ENCODE measurements around the gene IL36B.
"Not testable (repeated sequence)": the region's sequence is repeated elsewhere in the genome, so short reads cannot be mapped to it uniquely, and the experiment has no call there.

The IL36B gene

DNA sequence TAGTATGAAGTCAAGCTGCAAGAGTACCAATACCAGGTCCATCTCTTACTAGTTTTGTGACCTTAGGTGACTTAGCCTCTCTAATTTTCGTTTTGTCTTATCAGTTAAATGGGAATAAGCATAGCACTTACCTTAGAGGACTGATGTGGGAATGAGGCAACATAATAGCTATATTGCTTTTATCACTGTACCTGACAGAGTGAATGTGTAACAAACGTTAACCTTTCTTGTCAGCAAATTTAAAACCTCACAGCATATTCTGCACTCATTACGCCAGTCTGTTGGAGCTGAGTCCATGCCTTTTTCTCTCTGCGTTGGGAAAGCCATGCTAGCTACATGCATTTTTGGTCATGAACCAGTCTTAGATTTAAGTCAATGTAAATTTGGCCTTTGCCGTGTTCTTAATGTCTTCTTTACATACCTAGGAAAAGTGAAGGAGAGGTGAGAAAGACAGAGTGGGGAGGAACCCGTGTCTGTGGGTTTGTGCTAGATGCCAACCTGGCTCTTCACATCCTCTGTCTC, at the start of gene IL36B:
Gene IL36B, minus strand, starts transcription at position 472 of the 522 bp plus-strand sequence.
- no peak for DNase-seq

DNA sequence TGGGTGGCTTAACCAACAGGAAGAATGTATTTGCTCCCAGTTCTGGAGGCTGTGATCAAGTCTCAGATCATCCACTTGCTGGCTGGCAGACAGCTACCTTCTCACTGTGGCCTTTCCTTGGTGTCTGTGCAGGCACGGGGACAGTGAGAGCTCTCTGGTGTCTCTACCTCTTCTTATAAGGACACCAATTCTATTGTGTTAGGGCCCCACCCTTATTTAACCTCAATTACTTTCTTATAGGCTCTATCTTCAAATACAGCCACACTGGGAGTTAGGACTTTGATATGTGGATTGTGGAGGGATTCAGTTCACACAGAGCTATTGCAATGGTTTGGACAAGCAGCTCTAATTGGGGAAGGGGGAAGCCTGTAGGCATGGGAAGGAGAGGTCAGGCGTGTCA, 49.5 kb upstream of the IL36B start:
- DNase-seq, result no peak

DNA sequence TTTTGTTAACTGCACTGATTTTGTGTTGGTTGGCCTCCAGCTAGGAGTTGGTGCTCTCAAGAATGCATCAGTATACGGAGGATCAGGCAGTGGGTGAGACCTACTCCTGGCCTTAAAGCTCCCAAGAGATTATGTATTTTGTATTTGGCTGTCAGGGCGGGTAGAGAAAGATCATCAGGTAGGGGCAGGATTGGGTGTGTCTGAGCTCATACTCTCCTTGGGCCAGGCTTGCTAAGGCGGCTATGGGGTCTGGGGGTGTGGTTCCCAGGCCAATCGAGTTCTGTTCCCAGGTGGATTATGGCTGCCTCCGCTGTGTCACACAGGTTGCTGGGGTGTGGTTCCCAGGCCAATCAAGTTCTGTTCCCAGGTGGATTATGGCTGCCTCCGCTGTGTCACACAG, 45.9 kb upstream of the IL36B start:
- no peak for DNase-seq

DNA sequence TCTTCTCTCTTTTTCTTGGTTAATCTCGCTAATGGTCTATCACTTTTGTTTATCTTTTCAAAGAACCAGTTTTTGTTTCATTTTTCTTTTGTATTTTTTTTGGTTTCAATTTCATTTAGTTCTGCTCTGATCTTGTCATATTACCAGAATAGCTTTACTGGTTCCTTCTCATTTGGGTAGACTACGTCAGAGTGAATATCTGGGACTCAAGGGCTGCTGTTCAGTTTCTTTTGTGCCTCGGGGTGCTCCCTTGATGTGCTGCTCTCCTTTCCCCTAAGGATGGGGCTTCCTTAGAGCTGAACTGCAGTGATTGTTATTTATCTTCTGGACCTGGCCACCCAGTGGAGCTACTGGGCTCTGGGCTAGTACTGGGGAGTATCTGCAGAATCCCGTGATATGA, 45.4 kb upstream of the IL36B start:
- DNase-seq, result peak; percentile 38

DNA sequence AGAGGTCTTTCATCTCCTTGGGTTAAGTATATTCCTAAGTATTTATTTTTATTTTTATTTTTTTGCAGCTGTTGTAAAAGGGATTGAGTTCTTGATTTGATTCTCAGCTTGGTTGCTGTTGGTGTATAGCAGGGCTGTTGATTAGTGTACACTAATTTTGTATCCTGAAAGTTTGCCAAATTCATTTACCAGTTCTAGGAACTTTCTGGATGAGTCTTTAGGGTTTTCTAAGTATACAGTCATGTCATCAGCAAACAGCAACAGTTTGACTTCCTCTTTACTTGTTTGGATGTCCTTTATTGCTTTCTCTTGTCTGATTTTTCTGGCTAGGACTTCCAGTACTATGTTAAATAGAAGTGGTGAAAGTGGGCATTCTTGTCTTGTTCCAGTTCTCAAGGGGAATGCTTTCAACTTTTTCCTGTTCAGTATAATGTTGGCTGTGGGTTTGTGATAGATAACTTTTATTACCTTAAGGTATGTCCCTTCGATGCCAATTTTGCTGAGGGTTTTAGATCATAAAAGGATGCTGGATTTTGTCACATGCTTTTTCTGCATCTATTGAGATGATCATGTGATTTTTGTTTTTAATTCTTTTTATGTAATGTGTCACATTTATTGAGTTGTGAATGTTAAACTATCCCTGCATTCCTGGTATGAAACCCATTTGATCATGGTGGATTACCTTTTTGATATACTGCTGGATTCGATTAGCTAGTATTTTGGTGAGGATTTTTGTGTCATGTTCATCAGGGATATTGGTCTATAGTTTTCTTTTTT, 44.4 kb upstream of the IL36B start:
- DNase-seq, result not testable (repeated sequence)

DNA sequence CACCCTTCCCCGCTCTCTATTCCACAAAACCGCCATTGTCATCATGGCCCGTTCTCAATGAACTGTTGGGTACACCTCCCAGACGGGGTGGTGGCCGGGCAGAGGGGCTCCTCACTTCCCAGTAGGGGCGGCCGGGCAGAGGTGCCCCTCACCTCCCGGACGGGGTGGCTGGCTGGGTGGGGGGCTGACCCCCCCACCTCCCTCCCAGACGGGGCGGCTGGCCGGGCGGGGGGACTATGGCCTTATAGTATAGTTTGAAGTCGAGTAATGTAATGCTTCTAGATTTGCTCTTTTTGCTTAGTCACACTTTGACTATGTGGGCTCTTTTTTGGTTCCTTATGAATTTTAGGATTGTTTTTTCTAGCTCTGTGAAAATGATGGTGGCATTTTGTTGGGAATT, 43.6 kb upstream of the IL36B start:
- DNase-seq, result not testable (repeated sequence)

DNA sequence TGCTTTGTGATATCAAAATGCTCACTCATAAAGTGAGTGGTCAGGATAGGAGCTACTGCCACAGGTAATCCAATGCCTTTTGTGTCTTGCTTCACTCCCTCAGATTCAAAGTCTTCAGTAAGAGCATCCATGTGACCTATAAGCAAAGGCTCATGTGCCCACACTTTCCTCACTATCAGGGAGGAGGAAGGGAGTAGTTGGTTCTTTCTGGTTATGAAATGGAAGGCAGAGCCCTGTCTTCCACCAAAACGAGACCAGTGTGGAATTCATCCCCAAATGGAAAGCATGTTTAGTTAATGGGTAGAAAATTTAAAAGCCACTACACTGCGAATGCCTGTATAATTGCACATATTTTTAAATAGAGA, 40.9 kb upstream of the IL36B start:
- no peak for DNase-seq

DNA sequence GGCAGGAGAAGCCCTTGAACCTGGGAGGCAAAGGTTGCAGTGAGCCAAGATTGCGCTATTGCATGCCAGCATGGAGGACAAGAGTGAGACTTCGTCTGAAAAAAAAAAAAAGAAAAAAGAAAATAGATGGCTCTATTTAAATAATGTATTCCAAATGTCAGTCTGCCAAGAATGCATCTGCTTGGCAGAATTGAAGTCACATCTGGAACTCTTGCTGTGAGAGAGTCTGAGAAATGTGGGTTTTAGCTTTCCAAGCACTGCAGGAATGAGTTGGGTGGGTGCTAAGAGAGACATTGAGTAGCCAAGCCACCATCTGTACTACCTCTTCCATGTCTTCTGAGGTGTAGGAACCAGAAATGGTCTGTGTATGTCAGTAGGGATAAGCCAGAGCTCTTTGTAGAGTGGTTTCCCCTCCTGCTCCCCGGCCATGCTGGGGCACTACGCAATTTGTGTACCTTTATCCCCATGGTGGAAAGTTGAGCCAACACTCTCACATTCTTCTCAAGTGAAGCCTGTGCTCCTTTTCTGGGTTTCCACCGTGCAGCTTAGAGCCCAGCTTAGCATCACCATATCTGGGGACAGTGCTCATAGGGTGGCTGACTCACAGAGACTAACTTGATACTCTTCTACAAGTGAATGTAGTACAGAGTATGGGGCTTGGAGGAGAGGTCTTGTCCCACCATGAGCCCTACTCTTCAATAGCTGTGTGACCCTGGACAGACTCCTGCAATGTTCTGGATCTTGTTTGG, 40.4 kb upstream of the IL36B start:
- DNase-seq, result no peak

DNA sequence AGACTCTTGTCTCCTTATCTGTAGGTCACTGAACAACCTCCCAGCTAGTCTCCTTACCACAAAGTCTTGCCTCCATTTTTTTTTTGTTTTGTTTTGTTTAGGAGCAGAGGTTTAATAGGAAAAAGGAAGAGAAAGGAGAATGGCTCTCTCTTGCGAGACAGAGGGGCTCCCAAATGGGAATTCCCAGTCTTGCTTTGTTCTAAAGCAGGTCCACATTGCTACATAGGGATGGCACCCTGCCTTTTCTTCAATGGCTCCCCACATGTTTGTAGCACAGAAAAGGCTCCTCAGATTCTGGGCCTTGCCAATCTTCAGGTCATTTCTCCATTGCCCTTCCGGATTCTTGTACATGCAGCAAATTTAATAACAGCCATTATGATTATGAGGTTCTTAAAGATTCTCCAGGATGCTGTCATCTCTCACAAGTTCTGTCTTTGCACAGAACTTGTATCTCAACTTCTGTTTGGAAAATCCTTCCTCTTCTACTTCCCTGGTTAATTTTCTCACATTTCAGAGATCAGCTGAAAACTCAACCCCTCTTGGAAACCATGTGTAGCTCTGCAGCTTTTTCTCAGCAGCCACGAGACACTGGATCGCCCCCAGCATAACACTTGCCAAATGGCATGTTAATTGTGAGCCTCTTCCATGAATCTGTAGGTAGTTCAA, 38.7 kb upstream of the IL36B start:
- DNase-seq, result no peak

DNA sequence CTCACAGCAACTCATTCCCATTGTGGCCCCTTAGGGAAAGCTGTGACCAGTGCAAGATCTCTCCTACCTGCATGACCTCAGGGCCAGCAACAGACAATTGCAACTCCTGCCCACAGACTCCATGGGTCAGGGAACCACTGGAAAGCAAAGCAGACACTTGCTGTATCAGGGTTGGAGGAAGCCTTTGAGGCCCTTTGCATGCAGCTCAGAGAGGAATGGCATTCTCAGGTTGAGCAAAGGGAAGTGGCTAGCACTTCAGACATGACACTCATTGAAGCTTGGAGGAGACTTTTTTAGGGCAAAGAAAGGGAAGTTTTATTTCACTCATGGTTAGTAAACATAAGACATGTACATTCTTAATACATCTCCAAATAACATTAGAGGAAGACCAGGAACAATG, 37.2 kb upstream of the IL36B start:
- DNase-seq, result no peak

DNA sequence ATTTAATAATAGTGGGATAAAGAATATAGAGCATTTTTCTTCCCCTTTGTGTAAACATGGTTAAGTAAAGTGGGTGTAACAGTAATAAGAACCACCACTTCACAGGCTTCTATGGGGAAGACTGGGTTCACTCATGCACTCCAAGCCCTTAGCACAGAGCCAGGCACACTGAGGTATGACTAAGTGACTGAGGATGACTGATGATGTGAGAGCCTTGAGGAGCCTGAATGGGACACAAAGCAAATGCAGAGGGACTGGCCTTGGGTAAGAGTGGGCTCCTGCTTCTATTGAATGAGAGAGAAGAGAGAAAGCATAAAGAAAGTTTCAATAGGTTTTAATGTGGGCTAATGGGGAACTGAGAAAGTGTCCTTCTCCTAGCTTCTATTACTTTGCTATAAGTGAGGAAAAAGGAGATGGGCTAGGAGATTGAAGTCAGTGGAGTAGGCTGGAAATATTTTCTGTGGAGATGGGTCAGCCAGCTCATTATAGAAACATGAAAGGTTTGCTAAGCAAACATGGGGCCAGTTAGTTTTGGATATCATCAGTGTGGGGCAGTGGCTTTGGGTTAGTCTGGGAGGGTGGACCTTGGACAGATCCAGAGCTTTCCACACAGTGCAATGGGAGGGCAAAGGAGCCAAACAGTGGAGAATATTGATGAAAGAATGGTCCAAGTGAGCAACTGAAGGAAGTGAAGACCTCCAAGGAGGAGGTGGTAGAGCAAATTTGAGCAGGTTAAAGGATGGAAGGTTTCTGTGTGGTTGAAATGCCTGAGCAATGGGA, 35.7 kb upstream of the IL36B start:
- no peak for DNase-seq

DNA sequence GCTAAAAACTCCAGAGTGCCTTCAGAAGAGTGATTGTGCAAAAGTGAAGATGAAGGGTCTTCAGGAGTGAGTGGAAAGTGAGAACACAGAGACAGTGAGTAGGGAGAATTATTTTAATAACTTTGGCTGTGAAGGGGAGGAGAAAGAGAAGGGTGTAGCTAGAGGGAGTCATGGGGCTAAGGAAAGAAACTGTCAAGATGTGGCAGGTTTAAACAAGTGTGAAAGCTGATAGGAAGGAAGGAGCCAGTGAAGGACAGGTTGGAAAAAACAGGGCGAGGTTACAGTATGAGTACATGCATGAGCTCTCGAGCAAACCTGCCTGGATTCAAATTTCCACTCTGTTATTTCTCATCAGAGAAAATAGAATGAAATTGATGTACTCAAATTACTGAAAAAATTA, 32.9 kb upstream of the IL36B start:
- DNase-seq, result no peak

DNA sequence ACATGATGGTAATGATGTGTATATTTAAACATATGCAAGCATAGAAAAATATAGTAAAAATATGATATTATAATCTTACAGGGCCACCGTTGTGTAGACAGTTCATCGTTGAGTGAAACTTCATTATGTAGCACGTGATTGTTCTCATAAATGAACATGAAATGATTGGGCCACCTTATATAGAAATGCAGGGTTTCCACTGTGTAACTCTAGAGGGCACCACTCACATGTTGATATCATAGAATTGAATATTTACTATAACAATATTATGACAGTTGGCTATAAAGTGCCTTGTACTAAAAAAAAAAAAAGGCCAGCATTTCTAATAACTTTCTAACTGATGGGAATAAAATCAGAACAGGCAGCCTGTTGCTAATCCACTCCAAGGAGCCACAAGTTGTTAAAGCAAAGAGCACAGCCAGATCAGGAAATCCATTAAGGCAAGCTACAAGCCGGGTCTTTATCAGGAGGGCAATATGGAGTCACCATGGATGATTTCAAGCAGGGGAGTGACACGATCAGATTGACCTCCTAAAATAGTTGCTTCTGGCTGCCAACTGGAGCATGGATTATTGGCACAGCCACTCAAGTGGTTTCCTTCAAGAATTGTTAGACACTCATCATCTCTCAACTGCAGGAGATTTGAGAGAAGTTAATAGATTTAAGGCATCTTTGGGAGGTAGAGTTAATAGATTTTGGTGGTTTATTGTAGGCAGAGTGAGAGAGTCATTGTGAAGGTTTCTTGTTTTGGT, 31.8 kb upstream of the IL36B start:
- no peak for DNase-seq

DNA sequence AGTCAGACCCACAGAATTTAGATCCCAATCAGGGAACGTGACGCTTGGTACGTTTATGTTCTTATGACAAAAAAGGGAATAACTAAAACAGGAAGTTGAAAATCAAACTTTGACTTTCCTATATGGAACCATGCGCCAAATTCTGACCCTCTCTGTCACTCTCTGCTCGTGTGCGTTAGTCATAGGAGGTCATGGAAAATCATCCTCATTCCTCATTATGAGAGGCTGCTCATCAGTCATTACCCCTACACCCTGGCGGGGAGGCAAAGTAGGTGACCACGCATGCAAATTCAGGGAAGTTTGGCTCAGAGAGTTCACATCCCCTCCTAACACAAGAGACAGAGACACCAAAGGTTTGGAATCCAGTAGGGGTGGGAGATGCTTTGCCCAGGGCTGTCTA, 30.6 kb upstream of the IL36B start:
- DNase-seq, result no peak

DNA sequence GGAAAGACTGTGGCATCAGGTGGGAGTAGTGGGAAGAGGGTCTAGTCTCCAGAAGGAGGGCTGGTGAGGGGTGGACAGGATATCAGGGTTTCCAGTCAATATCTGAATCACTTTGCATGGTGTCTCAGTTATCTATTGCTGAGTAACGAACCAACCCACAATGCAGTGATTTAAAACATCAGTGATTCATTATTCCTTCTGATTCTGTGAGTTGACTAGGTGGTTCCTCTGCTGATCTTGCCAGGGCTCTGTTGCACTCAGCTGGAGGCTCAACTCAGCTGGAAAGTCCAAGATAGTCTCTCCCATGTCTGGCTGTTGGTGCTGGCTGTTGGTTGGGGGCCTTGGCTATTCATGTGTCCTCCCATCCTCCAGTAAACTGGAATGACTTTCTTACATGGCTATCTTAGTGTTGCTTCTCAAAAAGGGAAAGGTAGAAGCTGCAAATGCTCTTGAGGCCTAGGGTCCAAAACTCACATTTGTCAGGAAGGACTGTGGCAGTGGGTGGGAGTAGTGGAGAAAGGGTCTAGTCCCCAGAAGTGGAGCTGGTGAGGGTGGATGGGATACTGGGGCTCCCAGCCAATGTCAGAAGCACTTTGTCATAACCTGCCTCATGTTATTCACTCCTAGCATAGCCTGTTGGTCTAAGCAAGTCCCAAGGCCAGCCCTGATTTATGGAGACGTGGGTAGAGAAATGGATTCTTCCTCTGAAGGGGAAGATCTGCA, 29.0 kb upstream of the IL36B start:
- no peak for DNase-seq

DNA sequence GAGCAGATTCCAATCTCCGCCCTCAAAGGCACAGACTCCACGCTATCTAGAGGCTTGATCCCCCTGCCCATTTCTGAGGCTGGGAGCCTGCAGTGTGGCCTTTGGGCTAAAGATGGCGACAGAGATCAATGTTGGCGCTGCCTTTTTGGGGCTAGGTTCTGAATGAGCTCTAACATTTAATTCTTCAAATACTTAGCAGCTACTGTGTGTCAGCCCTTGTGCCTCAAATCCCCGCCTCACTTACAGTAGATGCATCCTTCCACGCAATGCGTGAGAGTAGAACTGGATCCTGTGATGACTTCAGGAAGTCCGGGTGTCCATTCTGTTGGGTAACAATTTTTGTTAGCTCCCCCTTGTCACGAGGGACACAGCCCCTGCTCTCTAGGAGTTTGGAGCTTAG, 27.5 kb upstream of the IL36B start:
- peak; percentile 80 for DNase-seq

DNA sequence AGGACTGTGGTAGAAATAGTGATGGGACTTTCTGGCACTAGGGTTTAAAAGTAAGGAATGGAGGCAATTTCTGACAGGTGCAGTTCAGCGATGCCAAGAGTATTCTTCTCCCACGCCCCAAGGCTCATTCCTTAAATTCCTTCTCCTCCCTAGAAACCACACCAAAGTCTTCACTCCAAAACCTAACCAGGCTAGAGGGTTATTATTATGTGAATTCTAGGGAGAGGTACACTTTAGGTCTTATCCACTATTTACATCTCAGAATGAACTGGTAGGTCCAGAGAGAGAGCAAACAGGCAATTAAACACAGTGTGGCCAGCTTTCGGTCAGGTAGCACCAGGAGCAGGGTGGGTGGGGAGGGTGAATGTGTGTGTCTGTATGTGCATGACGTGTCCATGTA, 26.5 kb upstream of the IL36B start:
- DNase-seq, result no peak

DNA sequence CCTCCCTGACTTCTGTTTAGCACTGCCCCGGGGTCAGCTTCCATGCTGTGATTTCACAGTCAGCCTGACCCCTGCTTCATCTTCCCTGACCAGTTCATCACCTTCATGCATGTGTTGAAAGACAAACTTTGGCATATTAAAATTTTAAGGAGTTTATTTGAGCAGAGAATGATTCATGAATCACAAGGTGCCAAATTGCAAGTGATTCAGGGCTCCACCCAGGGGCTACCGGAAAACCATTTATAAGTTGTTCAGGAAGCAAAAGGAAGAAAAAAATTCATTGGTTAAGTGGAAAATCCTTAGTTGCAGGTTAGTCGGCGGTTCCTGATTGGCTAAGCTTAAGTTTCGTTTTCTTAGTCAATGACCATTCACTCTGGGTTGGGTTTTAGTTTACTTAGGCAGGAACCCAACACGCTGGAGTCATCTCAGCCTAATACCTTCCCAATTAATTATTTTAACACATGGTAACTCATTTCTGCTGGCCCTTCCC, 25.7 kb upstream of the IL36B start:
- no peak for DNase-seq

DNA sequence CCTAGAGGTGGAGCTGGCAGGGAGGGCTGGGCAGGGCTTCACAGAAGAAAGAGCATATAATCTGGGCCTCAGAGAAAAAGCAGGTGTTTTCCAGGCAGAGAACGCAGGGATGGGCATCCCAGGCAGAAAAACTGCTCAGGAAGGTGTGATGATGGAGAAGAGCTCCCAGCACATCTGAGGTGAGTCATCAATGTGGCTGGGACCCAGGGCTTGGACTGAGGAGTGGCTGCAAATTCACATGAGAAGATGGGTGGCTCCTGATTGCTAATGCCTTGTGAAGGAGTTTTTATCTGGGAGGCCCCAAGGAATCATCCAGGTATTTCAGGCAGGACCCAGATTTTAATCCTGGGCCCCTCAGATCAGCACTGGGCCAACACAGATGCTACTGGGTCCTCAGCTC, 25.3 kb upstream of the IL36B start:
- no peak for DNase-seq

DNA sequence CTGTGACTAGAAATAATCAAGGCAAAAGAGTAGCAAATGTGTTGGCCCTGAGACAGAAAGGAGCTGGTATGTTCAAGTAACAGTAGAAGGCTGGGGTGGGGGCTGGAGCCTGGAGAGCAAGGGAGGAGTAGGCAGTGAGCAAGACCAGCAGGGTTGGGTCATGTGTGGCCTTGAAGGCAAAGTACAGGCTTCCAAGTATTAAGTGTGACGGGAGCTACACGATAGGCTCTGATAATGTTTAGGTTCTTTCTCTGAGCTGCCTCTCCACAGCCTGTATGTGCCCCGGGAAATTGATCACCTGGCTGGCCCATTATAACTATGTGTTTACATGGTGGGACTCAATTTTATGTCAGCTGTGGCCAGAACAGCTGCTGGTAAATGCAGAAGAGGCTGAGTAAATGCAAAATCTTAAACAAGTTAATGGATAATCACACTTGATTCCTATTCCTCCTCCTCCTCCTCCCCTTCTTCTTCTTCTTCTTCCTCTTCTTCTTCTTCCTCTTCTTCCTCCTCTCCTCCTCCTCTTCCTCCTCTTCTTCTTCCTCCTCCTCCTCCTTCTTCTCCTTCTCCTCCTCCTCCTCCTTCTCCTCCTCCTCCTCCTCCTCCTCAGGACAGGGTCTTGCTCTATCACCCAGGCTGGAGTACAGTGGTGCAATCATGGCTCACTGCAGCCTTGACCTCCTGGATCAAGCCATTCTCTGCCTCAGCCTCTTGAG, 24.4 kb upstream of the IL36B start:
- no peak for DNase-seq

DNA sequence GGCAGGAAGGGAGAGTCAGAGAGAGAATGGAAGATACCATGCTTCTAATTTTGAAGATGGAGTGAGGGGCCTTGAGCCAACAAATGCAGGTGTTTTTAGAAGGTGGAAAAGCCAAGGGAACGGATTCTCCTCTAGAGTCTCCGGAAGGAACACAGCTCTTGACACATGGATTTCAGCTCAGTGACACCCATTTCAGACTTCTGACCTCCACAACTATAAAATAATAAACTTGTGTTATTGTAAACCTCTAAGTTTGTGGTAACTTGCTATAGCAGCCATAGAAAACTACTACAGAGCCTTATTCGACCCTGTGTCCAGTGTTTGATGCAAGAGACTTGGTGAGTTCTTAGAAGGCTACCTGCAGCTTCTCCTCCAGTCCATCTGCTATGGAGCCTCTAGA, 22.9 kb upstream of the IL36B start:
- no peak for DNase-seq

All from stimulated activated CD8-positive, alpha-beta memory T cell treated with anti-CD3 and anti-CD28 coated beads, Interleukin-4, amount 100 ng/mL, for 48 hours (primary cell).